ENCODE results near the gene CLIP2.
A peak's percentile ranks its signal among the peaks of the same experiment; 100 is the strongest.
"Not testable (repeated sequence)": the region's sequence is repeated elsewhere in the genome, so short reads cannot be mapped to it uniquely, and the experiment has no call there.

The CLIP2 gene

DNA sequence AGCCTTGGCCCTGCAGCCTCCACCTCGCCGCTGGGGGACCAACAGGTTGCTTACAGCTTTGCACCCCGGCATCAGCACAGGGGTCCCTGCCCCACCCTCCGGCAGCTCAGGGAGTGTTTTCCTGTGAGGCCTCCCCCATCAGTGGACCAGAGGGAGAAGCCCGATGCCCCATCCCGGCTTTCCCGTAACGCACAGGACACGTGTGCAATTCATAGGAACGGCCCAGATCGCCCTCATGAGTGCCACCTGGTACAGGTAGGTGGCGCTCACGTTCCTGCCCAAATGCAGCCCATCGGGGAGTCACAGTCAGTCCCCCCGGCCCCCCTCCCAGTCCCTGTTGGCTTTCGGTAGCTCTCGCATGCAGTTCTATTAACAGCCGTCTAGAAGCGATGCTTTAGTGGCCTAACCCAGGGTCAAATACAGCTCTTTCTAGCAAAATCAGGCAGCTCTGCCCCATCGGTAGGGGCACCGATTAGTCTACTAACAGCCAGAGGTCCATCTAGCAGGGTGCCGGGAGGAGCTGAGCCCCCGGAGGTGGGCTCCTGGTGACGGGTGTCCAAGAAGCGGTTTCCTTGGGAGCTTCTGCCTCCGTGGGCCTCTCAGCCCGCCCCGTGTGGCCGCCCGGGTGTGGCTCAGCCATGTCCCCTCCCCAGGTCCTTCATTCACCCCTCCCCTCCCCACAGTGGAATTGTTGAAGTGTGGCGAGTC lies 116.1 kb downstream of the CLIP2 start:
- no peak for DNase-seq (ENCODE audit: low read depth)
- H3K4me3 ChIP-seq (ENCODE audit: low read depth, low read length): no peak overlapping the region
- TF ChIP-seq, protein P1, sequence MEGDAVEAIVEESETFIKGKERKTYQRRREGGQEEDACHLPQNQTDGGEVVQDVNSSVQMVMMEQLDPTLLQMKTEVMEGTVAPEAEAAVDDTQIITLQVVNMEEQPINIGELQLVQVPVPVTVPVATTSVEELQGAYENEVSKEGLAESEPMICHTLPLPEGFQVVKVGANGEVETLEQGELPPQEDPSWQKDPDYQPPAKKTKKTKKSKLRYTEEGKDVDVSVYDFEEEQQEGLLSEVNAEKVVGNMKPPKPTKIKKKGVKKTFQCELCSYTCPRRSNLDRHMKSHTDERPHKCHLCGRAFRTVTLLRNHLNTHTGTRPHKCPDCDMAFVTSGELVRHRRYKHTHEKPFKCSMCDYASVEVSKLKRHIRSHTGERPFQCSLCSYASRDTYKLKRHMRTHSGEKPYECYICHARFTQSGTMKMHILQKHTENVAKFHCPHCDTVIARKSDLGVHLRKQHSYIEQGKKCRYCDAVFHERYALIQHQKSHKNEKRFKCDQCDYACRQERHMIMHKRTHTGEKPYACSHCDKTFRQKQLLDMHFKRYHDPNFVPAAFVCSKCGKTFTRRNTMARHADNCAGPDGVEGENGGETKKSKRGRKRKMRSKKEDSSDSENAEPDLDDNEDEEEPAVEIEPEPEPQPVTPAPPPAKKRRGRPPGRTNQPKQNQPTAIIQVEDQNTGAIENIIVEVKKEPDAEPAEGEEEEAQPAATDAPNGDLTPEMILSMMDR (IDR thresholded peaks at IDR 0.05; ENCODE audit: low read depth, low read length, missing control alignments): peak; percentile 24

DNA sequence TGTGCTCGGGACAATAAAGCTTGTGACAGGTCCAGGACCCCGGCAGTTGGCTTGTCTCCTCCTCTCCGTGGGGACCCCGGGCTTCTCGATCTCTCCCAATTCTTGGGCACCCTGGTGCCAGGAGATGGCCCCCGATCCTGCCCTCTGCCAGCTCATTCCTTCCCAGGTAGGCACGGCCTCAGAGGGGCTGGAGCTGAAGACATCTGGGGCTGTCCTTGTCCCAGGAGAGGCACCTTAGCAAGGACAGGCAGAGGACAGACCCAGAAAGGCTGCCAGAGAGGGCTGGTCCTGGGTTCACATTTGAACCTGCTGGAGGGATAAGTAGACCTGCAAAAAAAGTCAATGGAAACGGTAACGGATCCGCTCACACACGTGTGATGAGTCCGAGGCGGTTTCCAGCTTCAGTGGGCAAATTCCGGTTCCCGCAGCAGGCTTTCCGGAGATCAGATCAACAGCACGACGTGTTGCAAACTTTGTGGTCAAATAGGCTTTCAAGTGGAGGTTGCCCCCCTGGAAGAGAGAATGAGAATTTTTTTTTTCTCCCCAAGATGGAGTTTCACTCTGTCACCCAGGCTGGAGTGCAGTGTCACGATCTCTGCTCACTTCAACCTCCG lies 116.8 kb downstream of the CLIP2 start:
- H3K4me3 ChIP-seq (ENCODE audit: low read depth, low read length): no peak overlapping the region
- TF ChIP-seq, protein P1 (IDR thresholded peaks at IDR 0.05; ENCODE audit: low read depth, low read length, missing control alignments): no peak
- no peak for DNase-seq (ENCODE audit: low read depth)

DNA sequence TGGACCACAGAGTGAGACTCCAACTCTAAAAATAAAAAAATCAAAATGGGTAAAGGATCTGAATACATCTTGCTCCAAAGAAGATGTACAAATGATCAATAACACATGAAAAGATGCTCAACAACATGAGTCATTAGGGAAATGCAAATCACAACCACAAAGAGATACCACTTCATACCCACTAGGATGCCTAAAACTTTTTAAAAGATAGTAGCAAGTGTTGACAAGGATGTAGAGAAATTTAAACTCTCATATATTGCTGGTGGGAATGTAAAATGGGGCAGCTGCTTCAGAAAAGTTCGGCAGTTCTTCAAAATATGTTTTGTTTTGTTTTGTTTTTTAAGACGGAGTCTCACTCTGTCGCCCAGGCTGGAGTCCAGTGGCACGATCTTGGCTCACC lies 118.8 kb downstream of the CLIP2 start:
- TF ChIP-seq, protein P1 (IDR thresholded peaks at IDR 0.05; ENCODE audit: low read depth, low read length, missing control alignments): no peak
- no peak for DNase-seq (ENCODE audit: low read depth)
- no peak overlapping the region for H3K4me3 ChIP-seq (ENCODE audit: low read depth, low read length)

DNA sequence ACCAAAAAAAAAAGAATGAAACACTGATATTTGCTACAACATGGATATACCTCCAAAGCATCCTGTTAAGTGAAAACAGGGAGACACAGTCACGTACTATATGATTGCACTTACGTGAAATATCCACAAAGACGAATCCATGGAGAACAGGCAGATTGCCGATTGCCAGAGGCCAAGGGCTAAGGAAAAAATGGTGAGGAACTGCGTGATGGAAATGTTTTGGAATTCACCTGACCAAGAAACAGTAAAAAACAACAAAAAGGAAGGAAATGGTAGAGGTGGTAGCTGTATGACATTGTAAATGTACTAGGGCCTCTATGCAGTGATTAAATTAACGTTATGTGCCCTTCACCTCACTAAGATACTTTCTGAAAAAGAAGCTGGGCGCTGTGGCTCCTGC lies 120.4 kb downstream of the CLIP2 start:
- no peak for DNase-seq (ENCODE audit: low read depth)
- TF ChIP-seq, protein P1 (IDR thresholded peaks at IDR 0.05; ENCODE audit: low read depth, low read length, missing control alignments): no peak
- no peak overlapping the region for H3K4me3 ChIP-seq (ENCODE audit: low read depth, low read length)

DNA sequence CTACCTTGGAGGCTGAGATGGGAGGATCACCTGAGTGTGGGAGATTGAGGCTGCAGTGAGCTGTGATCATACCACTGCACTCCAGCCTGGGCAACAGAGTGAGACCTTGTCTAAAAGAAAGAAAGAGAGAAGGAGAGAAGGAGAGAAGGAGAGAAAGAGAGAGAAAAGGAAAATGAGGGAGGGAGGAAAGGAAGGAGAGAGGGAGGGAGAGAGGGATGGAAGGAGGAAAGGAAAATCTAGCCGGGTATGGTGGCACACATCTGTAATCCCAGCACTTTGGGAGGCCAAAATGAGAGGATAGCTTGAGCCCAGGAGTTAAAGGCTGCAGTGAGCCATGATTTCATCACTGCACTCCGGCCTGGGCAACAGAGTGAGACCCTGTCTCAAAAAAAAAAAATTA lies 121.6 kb downstream of the CLIP2 start:
- DNase-seq (ENCODE audit: low read depth): no peak
- TF ChIP-seq, protein P1 (IDR thresholded peaks at IDR 0.05; ENCODE audit: low read depth, low read length, missing control alignments): no peak
- H3K4me3 ChIP-seq (ENCODE audit: low read depth, low read length): no peak overlapping the region

DNA sequence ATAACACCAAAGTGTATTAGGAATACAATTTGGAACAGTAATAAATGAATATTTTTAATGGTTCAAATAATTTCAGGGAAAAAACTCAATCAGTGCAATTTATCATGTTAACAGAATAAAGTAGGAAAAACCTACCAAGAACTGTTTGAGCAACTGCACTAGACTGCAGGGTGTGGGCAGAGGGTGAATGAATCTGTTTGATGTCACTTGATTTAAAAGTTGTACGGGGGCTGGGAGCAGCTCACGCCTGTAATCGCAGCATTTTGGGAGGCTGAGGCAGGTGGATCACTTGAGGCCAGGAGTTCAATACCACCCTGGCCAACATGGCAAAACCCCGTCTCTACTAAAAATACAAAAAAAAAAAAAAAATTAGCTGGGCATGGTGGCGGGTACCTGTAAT lies 122.4 kb downstream of the CLIP2 start:
- H3K4me3 ChIP-seq (ENCODE audit: low read depth, low read length); DNase-seq (ENCODE audit: low read depth): not testable (repeated sequence)

DNA sequence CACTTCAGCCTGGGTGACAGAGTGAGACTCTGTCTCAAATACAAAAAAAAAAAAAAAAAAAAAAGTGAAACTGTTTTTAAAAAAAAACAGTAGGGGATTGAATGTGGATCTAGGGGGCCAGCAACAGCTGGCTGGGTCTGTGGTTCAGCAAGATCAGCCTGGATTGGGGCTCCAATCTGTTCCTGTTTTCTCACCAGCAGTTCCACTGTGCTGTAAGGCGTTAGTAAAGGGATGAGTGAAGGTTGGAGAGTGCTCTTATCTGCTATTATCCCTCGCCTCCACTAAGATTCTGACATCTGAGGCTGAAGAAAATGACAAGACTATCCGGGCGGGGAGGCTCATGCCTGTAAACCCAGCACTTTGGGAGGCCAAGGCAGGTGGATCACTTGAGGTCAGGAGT lies 122.8 kb downstream of the CLIP2 start:
- DNase-seq (ENCODE audit: low read depth): no peak
- TF ChIP-seq, protein P1 (IDR thresholded peaks at IDR 0.05; ENCODE audit: low read depth, low read length, missing control alignments): no peak
- H3K4me3 ChIP-seq (ENCODE audit: low read depth, low read length): no peak overlapping the region
